Measurements from ENCODE around the gene WRAP73.
"Not testable (repeated sequence)": the region's sequence is repeated elsewhere in the genome, so short reads cannot be mapped to it uniquely, and the experiment has no call there.

The WRAP73 gene

DNA sequence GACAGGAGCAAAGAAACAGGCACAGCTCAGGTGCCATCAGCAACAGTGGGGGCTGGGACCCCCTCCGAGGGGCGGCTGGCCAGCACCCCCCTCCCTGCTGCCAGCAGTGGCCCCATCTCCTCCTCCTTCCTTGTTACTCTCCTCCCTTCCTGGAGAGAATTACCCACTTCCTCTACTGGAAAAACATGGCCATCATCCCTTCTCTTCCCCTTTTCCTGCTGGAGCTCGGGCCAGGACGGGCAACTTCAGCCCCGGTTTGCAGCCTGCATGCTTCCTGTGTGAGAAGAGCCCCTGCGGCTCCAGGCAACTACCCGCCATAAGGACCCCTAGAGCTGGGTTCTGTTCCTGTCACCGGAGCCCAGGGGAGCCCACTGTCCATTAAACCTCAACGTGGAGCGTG lies 56.2 kb downstream of the WRAP73 start:
- no peak for DNase-seq

DNA sequence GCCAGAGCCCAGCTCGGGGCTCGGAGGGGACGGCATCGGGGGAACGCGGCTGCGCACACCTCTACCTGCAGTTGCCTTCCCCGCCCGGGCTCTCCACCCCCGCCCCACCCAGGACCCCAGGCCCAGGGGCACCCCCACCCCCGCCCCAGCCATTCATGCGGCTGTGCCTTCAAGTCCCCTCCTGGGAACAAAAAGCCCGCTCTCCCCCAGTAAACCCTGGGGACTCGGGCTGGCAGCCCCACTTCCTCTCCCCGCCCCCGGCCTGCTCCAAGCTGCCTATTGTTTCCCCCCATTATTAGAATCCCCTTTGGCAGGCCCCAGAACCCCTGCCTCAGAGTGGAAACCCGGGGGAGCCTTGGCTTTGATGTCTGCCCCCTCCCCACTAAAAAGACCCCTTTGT lies 56.6 kb downstream of the WRAP73 start:
- DNase-seq: no peak

DNA sequence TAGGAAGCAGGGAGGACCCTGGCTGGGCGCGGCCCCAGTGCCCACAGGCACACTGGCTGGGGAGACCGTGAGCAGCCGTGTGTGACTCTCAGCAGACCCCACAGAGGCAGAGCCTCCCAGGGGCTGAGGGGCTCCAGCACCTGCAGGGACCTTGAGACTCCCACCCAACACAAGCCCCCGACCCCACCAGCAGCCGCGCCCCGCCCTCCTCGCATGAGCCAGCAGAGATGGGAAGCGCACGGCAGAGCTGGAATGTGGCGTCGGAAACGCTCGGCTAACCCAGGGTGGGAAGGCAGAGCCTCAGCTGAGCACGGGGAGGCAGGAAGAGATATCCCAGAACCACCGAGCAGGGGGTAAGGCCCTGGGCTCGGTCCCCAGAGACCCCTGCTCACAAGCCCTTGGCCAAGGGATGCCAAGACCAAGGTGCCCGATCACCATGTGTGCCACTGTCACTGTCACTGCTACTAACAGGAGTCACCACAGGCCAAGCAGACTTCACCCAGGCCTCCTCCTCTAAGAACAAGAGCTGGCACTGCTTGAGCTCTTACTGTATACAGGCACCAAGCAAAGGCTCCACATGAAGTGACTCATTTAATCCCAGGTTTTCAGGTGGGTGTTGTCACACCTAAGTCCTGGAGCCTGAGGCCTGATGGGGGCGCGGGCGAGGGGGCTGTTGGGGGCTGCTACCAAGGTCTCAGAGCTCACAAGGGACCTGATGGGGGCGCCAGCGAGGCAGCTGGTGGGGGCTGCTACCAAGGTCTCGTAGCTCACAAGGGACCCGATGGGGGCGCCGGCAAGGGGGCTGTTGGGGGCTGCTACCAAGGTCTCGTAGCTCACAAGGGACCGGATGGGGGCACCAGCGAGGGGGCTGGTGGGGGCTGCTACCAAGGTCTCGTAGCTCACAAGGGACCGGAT lies 58.7 kb downstream of the WRAP73 start:
- no peak for DNase-seq

DNA sequence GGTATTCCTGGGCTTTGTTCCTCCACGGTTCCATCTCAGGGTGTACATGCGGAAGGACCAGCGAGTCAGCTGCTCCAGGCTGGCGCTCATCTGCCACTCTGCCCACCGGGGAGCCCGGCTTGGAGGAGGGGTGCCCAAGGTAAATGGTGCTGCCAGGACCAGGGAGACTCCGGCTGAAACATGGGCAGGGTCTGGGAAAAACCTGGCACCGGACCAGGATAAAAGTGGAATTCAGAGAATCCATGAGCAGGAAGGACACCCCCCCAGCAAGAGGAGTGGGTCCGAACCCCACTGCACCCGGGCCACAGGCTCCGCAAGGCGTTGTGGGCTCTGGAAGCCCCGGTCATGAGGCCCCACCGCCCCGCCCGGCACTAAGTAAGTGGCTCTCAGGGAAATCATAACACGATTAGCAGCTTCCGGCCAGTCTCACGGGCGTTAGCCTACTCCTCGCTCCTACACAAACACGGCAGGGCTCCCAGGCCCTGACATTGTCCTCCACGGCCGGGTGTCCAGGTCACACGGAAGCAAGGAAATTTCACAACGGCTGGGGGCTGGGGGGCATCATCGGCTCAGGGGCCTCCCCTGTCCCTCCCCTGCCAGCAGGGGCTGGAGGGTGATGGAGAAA lies 59.7 kb downstream of the WRAP73 start:
- DNase-seq: no peak

DNA sequence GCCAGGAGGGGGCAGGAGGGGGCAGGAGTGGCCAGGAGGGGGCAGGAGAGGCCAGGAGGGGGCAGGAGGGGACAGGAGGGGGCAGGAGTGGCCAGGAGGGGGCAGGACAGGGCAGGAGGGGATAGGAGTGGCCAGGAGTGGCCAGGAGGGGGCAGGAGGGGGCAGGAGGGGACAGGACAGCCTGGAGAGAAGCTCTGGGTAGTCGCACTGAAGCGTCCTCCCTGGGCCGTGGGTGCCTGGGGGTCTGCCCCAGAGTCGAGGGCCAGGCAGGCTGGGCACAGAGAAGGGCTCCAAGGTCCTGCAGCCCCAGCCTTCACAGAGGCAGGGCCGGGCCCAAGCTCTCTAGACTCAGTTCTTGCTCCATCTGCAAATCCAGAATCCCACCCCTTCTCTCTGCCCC lies 61.5 kb downstream of the WRAP73 start:
- DNase-seq: no peak

DNA sequence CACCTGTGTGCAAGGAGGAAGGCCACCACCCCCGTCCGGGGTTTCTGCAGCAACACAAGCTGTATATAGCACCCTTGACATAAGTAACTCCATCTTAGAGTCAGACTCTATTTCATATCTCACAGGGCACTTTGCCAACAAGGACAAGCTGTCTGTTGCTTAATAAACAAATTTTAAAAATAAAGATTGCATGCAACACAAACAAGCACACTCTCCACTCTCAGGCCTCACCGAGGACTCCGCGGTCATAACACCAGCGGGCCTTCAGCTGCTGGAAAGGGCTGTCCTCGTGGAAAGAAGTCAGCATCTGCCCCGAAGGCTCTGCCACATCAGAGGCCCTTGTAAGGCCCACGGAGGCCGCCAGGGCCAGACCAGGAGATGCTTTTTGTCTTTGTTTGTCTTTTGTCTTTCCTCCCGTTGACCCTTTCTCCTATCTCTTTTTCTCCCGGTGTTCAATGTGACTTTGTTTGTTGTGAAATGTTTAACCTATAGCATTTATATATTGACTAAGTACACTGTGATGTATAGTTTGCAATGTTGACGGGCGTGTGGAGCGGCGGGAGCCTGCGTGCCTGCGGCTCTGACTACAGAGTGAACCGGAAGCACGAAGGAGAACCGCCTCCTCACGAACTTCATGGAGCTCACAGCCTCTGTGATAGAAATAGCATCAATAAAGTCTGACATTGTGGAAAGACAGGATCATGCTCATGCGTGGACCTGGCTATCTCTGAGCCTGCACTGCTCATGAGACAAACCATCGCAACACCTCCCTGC lies 62.7 kb downstream of the WRAP73 start:
- DNase-seq: no peak

DNA sequence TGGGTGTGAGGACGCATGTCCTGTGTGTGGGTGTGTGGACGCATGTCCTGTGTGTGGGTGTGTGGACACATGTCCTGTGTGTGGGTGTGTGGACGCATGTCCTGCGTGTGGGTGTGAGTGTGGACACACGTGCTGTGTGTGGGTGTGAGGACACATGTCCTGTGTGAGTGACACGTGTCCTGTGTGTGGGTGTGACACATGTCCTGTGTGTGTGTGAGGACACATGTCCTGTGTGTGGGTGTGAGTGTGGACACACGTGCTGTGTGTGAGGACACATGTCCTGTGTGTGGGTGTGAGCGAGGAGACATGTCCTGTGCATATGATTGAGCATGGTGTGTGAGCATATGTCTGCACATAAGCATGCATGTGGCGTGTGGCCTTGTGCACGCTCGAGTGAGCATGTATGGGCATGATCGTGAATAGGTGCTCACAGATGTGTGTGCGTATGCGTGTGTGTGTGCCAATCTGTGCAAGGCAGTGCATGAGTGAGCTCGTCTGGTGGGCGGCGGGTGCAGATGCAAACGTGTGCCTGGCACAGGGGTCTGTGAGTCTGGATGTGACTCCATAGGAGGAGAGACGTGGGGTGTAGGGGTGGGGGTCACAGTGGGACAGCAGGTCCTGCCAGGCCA lies 63.8 kb downstream of the WRAP73 start:
- DNase-seq: no peak

DNA sequence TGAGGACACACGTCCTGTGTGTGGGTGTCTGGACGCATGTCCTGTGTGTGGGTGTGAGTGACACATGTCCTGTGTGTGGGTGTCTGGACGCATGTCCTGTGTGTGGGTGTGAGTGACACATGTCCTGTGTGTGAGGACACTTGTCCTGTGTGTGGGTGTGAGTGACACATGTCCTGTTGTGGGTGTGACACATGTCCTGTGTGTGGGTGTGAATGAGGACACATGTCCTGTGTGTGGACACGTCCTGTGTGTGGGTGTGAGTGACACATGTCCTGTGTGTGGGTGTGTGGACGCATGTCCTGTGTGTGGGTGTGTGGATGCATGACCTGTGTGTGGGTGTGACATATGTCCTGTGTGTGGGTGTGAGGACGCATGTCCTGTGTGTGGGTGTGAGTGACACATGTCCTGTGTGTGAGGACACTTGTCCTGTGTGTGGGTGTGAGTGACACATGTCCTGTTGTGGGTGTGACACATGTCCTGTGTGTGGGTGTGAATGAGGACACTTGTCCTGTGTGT lies 64.5 kb downstream of the WRAP73 start:
- DNase-seq: not testable (repeated sequence)

DNA sequence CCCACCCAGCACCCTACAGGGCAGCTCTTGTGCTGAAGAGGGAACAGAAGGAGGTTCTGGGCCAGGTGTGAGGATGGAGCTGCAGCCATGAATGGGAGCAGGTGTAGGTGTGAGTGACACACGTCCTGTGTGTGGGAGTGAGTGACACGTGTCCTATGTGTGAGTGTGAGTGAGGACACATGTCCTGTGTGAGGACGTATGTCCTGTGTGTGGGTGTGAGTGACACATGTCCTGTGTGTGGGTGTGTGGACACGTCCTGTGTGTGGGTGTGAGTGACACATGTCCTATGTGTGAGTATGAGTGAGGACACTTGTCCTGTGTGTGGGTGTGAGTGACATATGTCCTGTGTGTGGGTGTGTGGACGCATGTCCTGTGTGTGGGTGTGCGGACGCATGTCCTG lies 65.0 kb downstream of the WRAP73 start:
- DNase-seq: no peak

DNA sequence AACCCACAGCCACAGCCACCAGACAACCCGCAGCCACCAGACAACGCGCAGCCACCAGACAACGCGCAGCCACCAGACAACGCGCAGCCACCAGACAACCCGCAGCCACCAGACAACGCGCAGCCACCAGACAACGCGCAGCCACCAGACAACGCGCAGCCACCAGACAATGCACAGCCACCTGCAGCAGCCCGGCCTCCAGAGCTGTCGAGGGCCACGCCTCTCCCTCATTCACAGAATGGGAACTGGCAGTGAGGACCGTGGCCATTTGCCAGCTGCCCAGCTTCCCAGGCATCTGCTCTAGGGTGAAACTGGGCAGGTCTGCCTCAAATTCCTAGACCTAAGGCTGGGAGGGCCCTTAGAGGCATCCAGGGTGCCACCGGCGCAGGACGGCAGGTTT lies 66.2 kb downstream of the WRAP73 start:
- DNase-seq: not testable (repeated sequence)

DNA sequence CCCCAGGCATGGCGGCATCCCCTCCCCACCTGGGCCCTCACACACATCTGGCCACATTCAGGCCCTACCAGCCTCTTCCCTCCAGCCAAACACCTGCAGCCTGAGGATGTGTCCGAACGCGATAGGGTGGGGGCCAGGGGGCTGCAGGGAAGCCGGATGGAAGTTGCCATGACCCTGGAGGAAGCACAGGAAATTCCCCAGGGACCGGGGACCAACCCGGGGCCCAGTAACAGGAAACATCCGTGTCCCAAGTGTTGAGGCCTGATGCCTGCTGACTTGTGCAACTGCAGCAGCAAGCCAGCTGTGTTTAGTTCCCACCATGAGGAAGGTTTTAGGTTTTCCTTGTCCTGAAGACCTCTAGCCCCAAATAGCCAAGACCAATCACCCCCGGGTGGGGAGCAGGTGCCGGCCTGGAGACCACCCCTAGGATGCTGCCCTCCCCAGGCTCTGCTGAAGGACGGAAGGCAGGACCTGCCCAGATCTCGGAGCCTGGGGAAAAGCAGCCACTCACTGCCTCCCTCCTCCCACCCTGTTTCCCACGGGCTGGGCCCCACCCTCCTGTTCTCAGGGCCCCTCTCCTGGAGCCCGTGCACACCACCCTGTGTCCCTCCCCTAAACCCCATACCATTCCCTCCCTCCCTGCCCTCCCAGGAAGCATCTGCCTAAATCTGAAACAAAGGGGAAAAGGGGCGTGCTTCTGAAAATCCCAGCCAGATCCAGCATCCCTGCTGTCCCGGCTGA lies 68.4 kb downstream of the WRAP73 start:
- DNase-seq: no peak

All from activated CD4-positive, CD25-positive, alpha-beta regulatory T cell (primary cell).